OCI-LY3 (cell line): ENCODE data around the gene IGFALS.
A peak's percentile ranks its signal among the peaks of the same experiment; 100 is the strongest.

Experiments used
- H2AFZ ChIP-seq: fragments of 200-600, 300-600 bp; shearing (Covaris generic); 2 replicates; pipeline ENCODE4 v1.6.0; 2014; ENCODE audit warnings: antibody characterized with exemption, low read depth, low read length
- H3K27ac ChIP-seq: fragments of 200-600, 300-600 bp; sonication (generic); 2 replicates; pipeline ENCODE4 v1.5.1; 2014; ENCODE audit warnings: mild to moderate bottlenecking, low read length, moderate library complexity, mixed read lengths
- H3K27me3 ChIP-seq: fragments of 200-600, 300-600 bp; sonication (generic); 2 replicates; pipeline ENCODE4 v1.6.1; 2014; ENCODE audit warnings: low read depth, low read length, mixed read lengths
- H3K36me3 ChIP-seq: fragments of 200-600, 300-600 bp; sonication (generic); replicated peaks from 2 replicates; pipeline ENCODE3; 2014; ENCODE audit warnings: low read depth, low read length, mixed read lengths
- H3K4me1 ChIP-seq: fragments of 300-600, 200-600 bp; sonication (generic); 2 replicates; pipeline ENCODE4 v1.6.1; 2014; ENCODE audit warnings: low read length, mixed read lengths
- H3K4me2 ChIP-seq: fragments of 200-600, 300-600 bp; sonication (generic); 2 replicates; pipeline ENCODE4 v1.6.1; 2014; ENCODE audit warnings: low read length, mixed read lengths
- H3K4me3 ChIP-seq: fragments of 300-600, 200-600 bp; sonication (generic); 2 replicates; pipeline ENCODE4 v1.5.1; 2014; ENCODE audit warnings: antibody characterized with exemption, mild to moderate bottlenecking, low read length, moderate library complexity
- H3K79me2 ChIP-seq: fragments of 300-600, 200-600 bp; shearing (Covaris generic); 2 replicates; pipeline ENCODE4 v1.6.1; 2014; ENCODE audit warnings: mild to moderate bottlenecking, low read length, mixed read lengths
- H3K9ac ChIP-seq: fragments of 300-600, 200-600 bp; shearing (Covaris generic); 2 replicates; pipeline ENCODE4 v1.6.0; 2014; ENCODE audit warnings: mild to moderate bottlenecking, low read length, moderate library complexity
- H3K9me3 ChIP-seq: fragments of 200-600, 300-600 bp; shearing (Covaris generic); 2 replicates; pipeline ENCODE4 v1.6.1; 2014; ENCODE audit warnings: low read length, mixed read lengths; ENCODE audit not compliant: insufficient read depth
- H4K20me1 ChIP-seq: fragments of 200-600, 300-600 bp; sonication (generic); 2 replicates; pipeline ENCODE4 v1.6.1; 2016; ENCODE audit warnings: low read length, mixed read lengths; ENCODE audit not compliant: insufficient read depth
- EZH2phosphoT487 ChIP-seq: fragments of 200-600 bp; shearing (Covaris generic); IDR thresholded peaks from 2 replicates; pipeline ENCODE4 v1.6.1; 2018; ENCODE audit warnings: antibody characterized with exemption, mixed run types, low read depth
- TF ChIP-seq, protein P1 (sequence below): fragments of 200-600, 300-600 bp; sonication (generic); IDR thresholded peaks from 2 replicates; pipeline ENCODE4 v1.5.1; 2014; ENCODE audit warnings: antibody characterized with exemption, low read length, low read depth

The IGFALS gene

DNA sequence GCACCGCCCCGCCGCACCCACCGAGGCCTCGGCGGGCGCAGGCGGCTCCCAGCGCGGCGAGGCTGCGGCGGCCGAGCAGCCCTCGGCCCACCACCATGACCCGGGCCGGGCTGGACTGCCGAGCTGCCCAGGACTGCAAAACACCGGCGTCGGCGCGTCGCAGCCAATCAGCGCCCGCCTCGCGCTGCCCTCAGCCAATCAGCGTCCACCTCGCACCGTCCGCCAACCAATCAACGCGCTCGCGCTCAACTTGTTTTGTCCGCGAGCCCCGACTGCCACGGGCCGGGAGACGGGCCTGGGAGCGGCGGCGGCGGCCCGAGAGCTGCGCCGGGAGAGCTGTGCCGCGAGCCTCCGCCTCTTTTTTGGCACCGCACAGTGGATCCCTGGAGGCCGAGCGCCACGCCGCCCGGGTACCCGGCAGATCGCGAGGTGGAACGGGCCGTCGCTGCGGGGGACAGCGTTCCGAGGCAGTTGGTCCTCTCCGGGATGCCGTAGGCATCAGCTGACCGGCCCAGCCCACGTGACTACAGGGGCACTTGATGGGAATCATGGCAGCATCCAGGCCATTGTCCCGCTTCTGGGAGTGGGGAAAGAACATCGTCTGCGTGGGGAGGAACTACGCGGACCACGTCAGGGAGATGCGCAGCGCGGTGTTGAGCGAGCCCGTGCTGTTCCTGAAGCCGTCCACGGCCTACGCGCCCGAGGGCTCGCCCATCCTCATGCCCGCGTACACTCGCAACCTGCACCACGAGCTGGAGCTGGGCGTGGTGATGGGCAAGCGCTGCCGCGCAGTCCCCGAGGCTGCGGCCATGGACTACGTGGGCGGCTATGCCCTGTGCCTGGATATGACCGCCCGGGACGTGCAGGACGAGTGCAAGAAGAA lies 33.4 kb upstream of the IGFALS start, which contains the start of the genes FAHD1 and HAGH:
Gene FAHD1, plus strand, starts transcription at position 516 of the 883 bp plus-strand sequence. Its CDS starts 33 bp downstream, at position 549.
Gene HAGH, minus strand, starts transcription at position 135 of the 883 bp plus-strand sequence. Its CDS starts 38 bp downstream, at position 97.
- peak within 1 kb of the TSS; percentile 81 for H3K9ac ChIP-seq

DNA sequence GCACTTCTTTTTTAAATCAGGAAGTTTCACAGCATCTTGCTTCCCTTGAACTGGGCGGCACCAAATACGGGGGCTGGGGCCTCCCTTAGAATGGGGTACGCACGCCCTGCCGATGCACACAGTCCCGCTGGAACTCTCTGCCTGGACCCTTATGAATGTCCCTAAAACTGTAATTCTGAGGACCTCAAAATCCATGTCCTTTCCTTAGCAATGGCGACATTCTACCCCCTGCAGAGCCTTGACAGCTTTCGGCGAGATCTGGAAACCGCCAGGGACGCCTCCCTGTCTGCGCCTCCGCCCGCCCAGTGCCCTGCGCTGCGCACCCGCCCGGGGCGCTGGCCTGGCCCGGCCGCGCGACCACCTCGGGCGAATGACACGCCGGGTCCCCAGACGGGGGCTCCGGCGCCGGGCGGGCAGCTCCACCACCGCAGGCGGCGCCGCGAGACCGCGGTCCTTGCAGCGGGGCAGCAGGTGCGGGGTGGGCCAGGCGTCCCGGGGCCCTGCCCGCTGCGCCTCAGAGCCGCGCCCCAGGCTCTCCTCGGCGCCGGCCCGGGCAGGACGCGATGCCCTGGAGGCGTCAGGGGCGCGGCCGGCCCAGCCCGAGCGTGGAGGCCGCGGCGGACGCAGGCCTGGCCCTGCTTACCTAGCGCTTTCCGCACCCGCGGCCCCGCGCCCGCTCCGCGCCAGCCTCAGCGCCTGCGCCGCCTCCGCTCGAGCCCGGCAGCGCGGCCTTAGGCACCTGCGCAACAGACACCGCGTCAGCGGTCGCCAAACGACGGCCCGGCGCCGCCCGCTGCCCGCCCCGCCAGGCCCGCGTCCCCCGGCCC lies 32.6 kb upstream of the IGFALS start:
- Histone ChIP-seq H3K9me3 (no peaks in the 10 kb centered on the region), H3K9ac (peak overlapping the region; percentile 31; the same call in 1 of the 2 replicates), H4K20me1 (no peaks in the 10 kb centered on the region), H3K4me1 (peaks cover 20% of the 10 kb centered on the region), H3K4me2 (peak overlapping the region; percentile 75), H3K27ac (no peak overlapping the region), H3K79me2 (peaks cover 35% of the 10 kb centered on the region), H2AFZ (no peak overlapping the region; the same call in 1 of the 2 replicates), H3K36me3 (peaks cover 3% of the 10 kb centered on the region), H3K27me3 (no peaks in the 10 kb centered on the region), H3K4me3 (peak overlapping the region; percentile 97)
- TF ChIP-seq, protein P1, sequence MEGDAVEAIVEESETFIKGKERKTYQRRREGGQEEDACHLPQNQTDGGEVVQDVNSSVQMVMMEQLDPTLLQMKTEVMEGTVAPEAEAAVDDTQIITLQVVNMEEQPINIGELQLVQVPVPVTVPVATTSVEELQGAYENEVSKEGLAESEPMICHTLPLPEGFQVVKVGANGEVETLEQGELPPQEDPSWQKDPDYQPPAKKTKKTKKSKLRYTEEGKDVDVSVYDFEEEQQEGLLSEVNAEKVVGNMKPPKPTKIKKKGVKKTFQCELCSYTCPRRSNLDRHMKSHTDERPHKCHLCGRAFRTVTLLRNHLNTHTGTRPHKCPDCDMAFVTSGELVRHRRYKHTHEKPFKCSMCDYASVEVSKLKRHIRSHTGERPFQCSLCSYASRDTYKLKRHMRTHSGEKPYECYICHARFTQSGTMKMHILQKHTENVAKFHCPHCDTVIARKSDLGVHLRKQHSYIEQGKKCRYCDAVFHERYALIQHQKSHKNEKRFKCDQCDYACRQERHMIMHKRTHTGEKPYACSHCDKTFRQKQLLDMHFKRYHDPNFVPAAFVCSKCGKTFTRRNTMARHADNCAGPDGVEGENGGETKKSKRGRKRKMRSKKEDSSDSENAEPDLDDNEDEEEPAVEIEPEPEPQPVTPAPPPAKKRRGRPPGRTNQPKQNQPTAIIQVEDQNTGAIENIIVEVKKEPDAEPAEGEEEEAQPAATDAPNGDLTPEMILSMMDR, result no peak
- TF ChIP-seq EZH2phosphoT487, result no peak

More for the DNA sequence above, 33.4 kb upstream of the IGFALS start, which contains the start of the genes FAHD1 and HAGH:
- Histone ChIP-seq H3K4me1 (peaks cover 20% of the 10 kb centered on the region), H4K20me1 (no peaks in the 10 kb centered on the region), H3K79me2 (peaks cover 35% of the 10 kb centered on the region), H3K9me3 (no peaks in the 10 kb centered on the region), H3K27ac (peak within 1 kb of the TSS; percentile 49), H3K36me3 (peaks cover 3% of the 10 kb centered on the region), H3K27me3 (no peaks in the 10 kb centered on the region), H3K4me3 (peak within 1 kb of the TSS; percentile 97), H2AFZ (peak within 1 kb of the TSS; percentile 90), H3K4me2 (peak within 1 kb of the TSS; percentile 96)
- no peak for TF ChIP-seq EZH2phosphoT487
- TF ChIP-seq, protein P1, result no peak

DNA sequence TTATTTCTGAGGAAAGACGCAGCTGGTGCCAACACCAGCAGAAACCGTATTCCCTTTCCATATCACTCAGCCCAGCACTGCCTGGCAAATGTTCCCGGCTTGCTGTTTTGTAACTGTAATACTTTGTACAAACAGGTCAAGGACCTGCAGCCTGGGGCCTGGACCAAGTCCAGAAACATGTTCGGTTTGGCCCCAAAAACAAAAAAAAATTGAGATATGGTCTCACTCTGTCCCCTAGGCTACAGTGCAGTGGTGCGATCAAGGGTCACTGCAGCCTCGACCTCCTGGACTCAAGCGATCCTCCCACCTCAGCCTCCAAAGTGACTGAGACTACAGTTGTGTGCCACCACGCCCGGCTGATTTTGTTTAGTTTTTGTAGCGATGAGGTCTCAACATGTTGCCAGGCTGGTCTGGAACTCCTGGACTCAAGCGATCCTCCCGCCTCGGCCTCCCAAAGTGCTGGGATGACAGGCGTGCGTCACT lies 31.9 kb upstream of the IGFALS start:
- TF ChIP-seq EZH2phosphoT487, result no peak
- TF ChIP-seq, protein P1, result no peak
- H3K4me1 ChIP-seq, result peaks cover 20% of the 10 kb centered on the region
- peaks cover 3% of the 10 kb centered on the region for H3K36me3 ChIP-seq
- no peaks in the 10 kb centered on the region for H3K27me3 ChIP-seq
- H3K9ac ChIP-seq, result peak overlapping the region; percentile 31; the same call in 1 of the 2 replicates
- peaks cover 35% of the 10 kb centered on the region for H3K79me2 ChIP-seq
- H3K27ac ChIP-seq, result no peak overlapping the region
- H3K9me3 ChIP-seq, result no peaks in the 10 kb centered on the region
- H3K4me2 ChIP-seq, result peak overlapping the region; percentile 75
- H4K20me1 ChIP-seq, result no peaks in the 10 kb centered on the region
- no peak overlapping the region for H2AFZ ChIP-seq
- peak overlapping the region; percentile 97 for H3K4me3 ChIP-seq
